Activated T-helper 17 cell treated with anti-CD3 and anti-CD28 coated beads, Interleukin-2, amount 50 U/mL, for 72 hours (primary cell): ENCODE measurements around the gene PTPRD. TPM values are rescaled to one million over a fixed set of nuclear protein-coding genes. Genes with fewer than 3 reads are reported as not detected.

Experiments used
- ATAC-seq: fragments of 150-1000 bp; cut with Tn5 transposase; replicated peaks from 2 replicates; pipeline ENCODE4 v1.10.0; 2021; ENCODE audit warnings: mild to moderate bottlenecking, moderate library complexity
- H3K27ac Mint-ChIP-seq: one replicate; pipeline ENCODE4 v1.8.0; 2022; ENCODE audit warnings: mixed read lengths
- H3K27me3 Mint-ChIP-seq: one replicate; pipeline ENCODE4 v1.8.0; 2022; ENCODE audit warnings: mixed read lengths
- H3K36me3 Mint-ChIP-seq: one replicate; pipeline ENCODE4 v1.8.0; 2022; ENCODE audit warnings: low read depth, mild to moderate bottlenecking, mixed read lengths
- H3K4me1 Mint-ChIP-seq: one replicate; pipeline ENCODE4 v1.8.0; 2022; ENCODE audit warnings: mixed read lengths
- H3K4me3 Mint-ChIP-seq: one replicate; pipeline ENCODE4 v1.8.0; 2022; ENCODE audit warnings: mild to moderate bottlenecking, mixed read lengths
- H3K9me3 Mint-ChIP-seq: one replicate; pipeline ENCODE4 v1.8.0; 2022; ENCODE audit warnings: mixed read lengths
- total RNA-seq, 2 donors: library from RNA; stranded (reverse); gene quantifications; one replicate each; pipeline ENCODE4 v1.2.3, GENCODE V29; 2022

PTPRD gene
- total RNA-seq, 2 donors from 2014 or later, result 0.04 TPM; not detected in 1

- Mint-ChIP-seq H3K4me1 (no peaks in the 10 kb centered on the region), H3K27me3 (peaks cover 13% of the 10 kb centered on the region), H3K36me3 (no peaks in the 10 kb centered on the region), H3K4me3 (no peak overlapping the region), H3K27ac (no peak overlapping the region), H3K9me3 (no peaks in the 10 kb centered on the region)
- no peak for ATAC-seq
Measured at GRCh38 chr9:8868632-8869031, 1744.2 kb downstream of the PTPRD start.

DNA sequence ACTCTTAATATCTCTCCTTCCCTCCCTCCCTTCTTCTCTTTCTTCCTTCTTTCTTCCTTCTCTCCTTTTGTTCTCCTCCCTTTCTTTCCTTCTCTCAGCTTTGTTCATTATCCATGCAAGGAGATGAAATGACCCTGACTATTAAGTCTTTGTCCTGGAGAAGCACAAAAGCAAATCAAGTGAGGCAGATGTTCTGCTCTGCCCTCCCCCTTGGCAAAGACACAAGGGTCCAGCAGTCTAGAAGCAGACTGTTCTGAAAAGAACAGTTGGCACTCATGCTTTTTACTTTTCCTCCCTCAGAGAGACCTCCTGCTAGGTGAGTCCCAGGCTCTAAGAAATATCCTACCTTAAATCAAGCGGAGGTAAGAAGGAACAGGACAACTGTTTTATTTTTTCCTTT is 1745.7 kb downstream of the PTPRD start:
- Mint-ChIP-seq H3K9me3 (no peaks in the 10 kb centered on the region), H3K4me1 (no peaks in the 10 kb centered on the region), H3K27ac (no peak overlapping the region), H3K36me3 (no peaks in the 10 kb centered on the region), H3K4me3 (no peak overlapping the region), H3K27me3 (peaks cover 10% of the 10 kb centered on the region)
- ATAC-seq, result no peak

- Mint-ChIP-seq H3K36me3 (no peaks in the 10 kb centered on the region), H3K4me1 (no peaks in the 10 kb centered on the region), H3K4me3 (no peak overlapping the region), H3K27ac (no peak overlapping the region), H3K9me3 (no peaks in the 10 kb centered on the region), H3K27me3 (peaks cover 12% of the 10 kb centered on the region)
- no peak for ATAC-seq
Measured at GRCh38 chr9:8864545-8864896, 1748.3 kb downstream of the PTPRD start.

- Mint-ChIP-seq H3K27ac (no peak overlapping the region), H3K27me3 (peaks cover 15% of the 10 kb centered on the region), H3K4me3 (no peak overlapping the region), H3K4me1 (no peaks in the 10 kb centered on the region), H3K9me3 (no peaks in the 10 kb centered on the region), H3K36me3 (no peaks in the 10 kb centered on the region)
- no peak for ATAC-seq
Measured at GRCh38 chr9:8863886-8864544, 1748.8 kb downstream of the PTPRD start.

- no peaks in the 10 kb centered on the region for H3K9me3 Mint-ChIP-seq
- H3K4me1 Mint-ChIP-seq, result no peaks in the 10 kb centered on the region
- peaks cover 11% of the 10 kb centered on the region for H3K27me3 Mint-ChIP-seq
- H3K4me3 Mint-ChIP-seq, result no peak overlapping the region
- no peak for ATAC-seq
- H3K27ac Mint-ChIP-seq, result no peak overlapping the region
- no peaks in the 10 kb centered on the region for H3K36me3 Mint-ChIP-seq
Measured at GRCh38 chr9:8863069-8863468, 1749.7 kb downstream of the PTPRD start.

GRCh38 chr9:8860925-8861324 is 1751.9 kb downstream of the PTPRD start:
- Mint-ChIP-seq H3K36me3 (no peaks in the 10 kb centered on the region), H3K9me3 (no peaks in the 10 kb centered on the region), H3K4me3 (no peak overlapping the region), H3K27me3 (peaks cover 18% of the 10 kb centered on the region), H3K4me1 (no peaks in the 10 kb centered on the region), H3K27ac (no peak overlapping the region)
- ATAC-seq, result no peak

DNA sequence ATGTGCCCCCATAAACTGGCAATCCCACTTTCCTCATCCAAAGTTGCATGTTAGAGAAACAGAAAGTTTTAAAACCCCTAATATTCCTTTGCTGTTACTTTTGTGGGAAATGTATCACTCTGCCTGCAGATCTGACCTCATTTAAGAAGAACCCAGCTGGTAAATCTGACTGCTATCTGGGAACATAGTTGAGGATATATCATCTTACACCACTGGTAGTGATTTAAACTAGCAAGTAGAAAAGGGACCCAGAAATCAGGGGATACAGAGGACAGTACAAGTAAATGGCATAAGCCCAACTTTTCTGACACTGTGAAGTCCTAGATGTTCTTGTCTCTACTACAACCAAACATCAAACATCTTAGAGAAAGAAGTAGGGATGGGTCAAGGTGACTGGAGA is 1752.7 kb downstream of the PTPRD start:
- no peaks in the 10 kb centered on the region for H3K9me3 Mint-ChIP-seq
- no peak overlapping the region for H3K27ac Mint-ChIP-seq
- no peak for ATAC-seq
- H3K27me3 Mint-ChIP-seq, result peaks cover 23% of the 10 kb centered on the region
- no peaks in the 10 kb centered on the region for H3K36me3 Mint-ChIP-seq
- H3K4me1 Mint-ChIP-seq, result no peaks in the 10 kb centered on the region
- H3K4me3 Mint-ChIP-seq, result no peak overlapping the region

DNA sequence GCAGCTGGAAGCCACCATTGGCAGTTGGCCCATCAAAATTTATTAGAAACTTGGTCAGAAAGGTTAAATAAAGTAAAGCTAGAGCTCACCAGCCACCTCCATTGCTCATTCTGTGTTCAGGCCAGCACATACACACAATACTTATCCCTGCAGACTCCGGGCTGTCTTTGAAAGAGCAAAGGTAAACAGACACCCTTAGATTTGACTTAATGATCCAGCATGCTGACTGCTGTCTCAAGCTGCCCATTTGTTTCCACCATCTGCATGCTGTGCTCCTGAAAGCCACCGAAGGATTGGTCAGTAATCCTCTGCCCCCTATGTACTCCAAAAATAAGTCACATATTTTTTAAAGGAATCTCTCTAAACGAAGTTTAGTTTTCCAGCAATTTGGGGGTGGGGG is 1753.4 kb downstream of the PTPRD start:
- H3K36me3 Mint-ChIP-seq, result no peaks in the 10 kb centered on the region
- H3K27me3 Mint-ChIP-seq, result peaks cover 28% of the 10 kb centered on the region
- ATAC-seq, result no peak
- no peak overlapping the region for H3K27ac Mint-ChIP-seq
- H3K4me3 Mint-ChIP-seq, result peak overlapping the region; percentile 44
- no peaks in the 10 kb centered on the region for H3K4me1 Mint-ChIP-seq
- H3K9me3 Mint-ChIP-seq, result no peaks in the 10 kb centered on the region

DNA sequence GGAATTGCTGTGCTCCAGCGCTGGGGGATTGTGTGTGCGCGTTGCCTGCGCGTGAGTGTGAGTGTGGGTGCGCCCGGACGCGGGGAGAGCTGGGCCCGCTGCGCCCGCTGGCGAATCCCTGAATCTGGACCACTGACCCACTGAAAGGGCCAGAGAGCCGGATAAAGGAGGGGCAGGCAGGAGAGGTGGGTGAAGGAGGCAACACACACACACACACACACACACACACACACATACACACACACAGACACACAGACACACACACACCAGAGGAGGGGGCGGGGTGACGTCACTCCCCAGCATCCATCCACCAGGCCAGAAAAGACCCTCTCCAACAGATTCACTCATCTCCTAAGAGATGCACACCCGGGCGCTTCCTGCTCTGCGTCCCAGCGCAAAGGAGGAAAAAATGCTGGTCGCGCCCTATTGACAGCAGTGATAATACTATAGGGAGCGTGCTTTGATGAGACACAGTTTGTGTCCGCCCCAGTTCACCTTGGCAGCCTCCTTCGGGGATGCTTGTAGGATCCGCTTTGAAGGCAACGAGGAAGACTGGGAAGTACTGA is 1754.1 kb downstream of the PTPRD start:
- Mint-ChIP-seq H3K27me3 (peaks cover 31% of the 10 kb centered on the region), H3K9me3 (no peaks in the 10 kb centered on the region), H3K36me3 (no peaks in the 10 kb centered on the region), H3K4me1 (no peaks in the 10 kb centered on the region), H3K4me3 (peak overlapping the region; percentile 44), H3K27ac (no peak overlapping the region)
- ATAC-seq, result no peak

- no peak for ATAC-seq
- Mint-ChIP-seq H3K4me3 (peak overlapping the region; percentile 44), H3K27ac (no peak overlapping the region), H3K36me3 (no peaks in the 10 kb centered on the region), H3K4me1 (no peaks in the 10 kb centered on the region), H3K27me3 (peaks cover 32% of the 10 kb centered on the region), H3K9me3 (no peaks in the 10 kb centered on the region)
Measured at GRCh38 chr9:8857926-8858595, 1754.7 kb downstream of the PTPRD start.

DNA sequence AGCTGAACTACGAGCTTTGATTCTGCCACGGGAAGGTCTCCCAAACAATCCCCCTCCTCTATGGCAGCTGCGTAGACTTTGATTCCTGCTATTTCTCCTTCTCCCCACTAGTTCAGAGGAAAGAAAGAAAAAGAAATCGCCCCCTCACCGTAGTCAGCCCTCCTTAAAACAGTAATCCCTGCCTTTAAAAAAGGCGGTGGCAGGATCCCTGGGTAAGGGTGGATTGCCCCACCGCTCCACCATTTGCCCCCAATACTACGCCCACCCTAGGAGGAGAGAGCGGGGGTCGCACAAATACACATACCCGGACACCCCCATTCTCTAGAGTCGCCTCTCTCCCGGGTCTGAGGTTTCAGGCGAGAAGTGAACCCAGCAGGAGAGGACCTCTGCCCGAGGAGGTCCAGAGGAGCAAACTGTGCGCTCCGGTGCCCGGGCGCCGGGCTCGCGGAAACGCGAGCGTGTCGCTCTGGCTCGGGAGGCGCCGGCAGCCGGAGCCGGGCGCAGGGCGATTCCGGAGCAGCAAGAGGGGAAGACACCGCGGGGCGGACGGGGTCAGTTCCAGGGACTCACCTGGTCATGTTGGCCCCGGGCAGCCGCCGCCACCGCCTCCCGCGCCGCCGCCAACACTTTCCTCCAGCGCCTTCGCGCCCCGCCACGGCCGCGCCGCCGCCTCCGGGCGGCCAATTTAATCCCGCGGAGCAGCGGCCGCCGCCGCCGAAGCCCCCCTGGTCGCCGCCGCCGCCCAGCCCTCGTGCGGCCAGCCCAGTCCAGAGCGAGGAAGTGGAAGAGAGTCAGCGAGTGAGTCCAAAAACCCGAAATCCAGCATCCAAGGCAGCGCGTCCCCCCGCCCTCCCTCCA is 1755.5 kb downstream of the PTPRD start:
- peak overlapping the region; percentile 45 for H3K4me3 Mint-ChIP-seq
- H3K4me1 Mint-ChIP-seq, result no peaks in the 10 kb centered on the region
- H3K27ac Mint-ChIP-seq, result no peak overlapping the region
- no peaks in the 10 kb centered on the region for H3K36me3 Mint-ChIP-seq
- no peak for ATAC-seq
- peaks cover 34% of the 10 kb centered on the region for H3K27me3 Mint-ChIP-seq
- no peaks in the 10 kb centered on the region for H3K9me3 Mint-ChIP-seq

DNA sequence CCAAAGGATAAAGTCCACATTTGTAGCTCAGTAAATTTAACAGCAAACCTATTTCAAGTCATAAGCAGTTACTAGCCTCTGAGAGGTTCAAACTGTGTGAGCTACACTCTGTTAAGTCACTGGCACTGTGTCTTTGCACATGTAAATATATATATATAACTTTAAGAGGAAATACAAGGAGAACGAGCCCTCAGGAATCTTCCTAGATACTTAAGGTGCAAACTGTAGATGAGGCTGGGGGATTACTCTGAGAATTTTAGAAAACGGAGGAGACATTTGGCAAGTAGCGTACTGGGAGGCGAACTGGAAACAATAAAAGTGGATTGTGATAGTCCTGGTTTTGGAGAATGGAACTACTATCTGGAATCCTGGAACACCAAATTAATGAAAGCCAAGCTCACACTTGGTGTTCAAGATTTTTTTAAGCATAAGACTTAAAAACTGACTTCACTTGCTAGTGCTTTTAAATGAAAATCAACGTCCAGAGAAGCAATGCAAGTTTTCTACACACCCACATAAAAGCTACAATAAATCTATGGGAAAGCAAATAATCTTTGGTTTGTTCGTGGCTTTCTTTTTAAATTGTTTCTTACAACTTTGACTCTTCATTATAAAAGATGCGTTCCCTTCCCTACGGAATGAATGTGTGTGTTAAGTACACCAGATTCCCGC is 1756.3 kb downstream of the PTPRD start:
- H3K4me3 Mint-ChIP-seq, result peak overlapping the region; percentile 45
- no peaks in the 10 kb centered on the region for H3K4me1 Mint-ChIP-seq
- H3K27me3 Mint-ChIP-seq, result peaks cover 34% of the 10 kb centered on the region
- no peak overlapping the region for H3K27ac Mint-ChIP-seq
- no peak for ATAC-seq
- no peaks in the 10 kb centered on the region for H3K9me3 Mint-ChIP-seq
- no peaks in the 10 kb centered on the region for H3K36me3 Mint-ChIP-seq

GRCh38 chr9:8855046-8855445 is 1757.8 kb downstream of the PTPRD start:
- Mint-ChIP-seq H3K36me3 (no peaks in the 10 kb centered on the region), H3K9me3 (no peaks in the 10 kb centered on the region), H3K27me3 (peaks cover 33% of the 10 kb centered on the region), H3K4me3 (no peak overlapping the region), H3K4me1 (no peaks in the 10 kb centered on the region), H3K27ac (no peak overlapping the region)
- ATAC-seq, result no peak

GRCh38 chr9:8852301-8852864 is 1760.4 kb downstream of the PTPRD start:
- no peaks in the 10 kb centered on the region for H3K36me3 Mint-ChIP-seq
- no peak overlapping the region for H3K27ac Mint-ChIP-seq
- peaks cover 36% of the 10 kb centered on the region for H3K27me3 Mint-ChIP-seq
- no peak overlapping the region for H3K4me3 Mint-ChIP-seq
- no peaks in the 10 kb centered on the region for H3K9me3 Mint-ChIP-seq
- H3K4me1 Mint-ChIP-seq, result no peaks in the 10 kb centered on the region
- ATAC-seq, result no peak
